ENCODE data around the gene FTCD.
"Not testable (repeated sequence)": the region's sequence is repeated elsewhere in the genome, so short reads cannot be mapped to it uniquely, and the experiment has no call there.

The FTCD gene

GRCh38 chr21:46152927-46153246, 2.5 kb downstream of the FTCD start:
- no peak for DNase-seq

GRCh38 chr21:46151989-46152926, 3.1 kb downstream of the FTCD start:
- DNase-seq = no peak

GRCh38 chr21:46151261-46151988, 4.0 kb downstream of the FTCD start:
- no peak for DNase-seq

- no peak for DNase-seq
Measured at GRCh38 chr21:46150491-46151121, 4.8 kb downstream of the FTCD start.

- DNase-seq = no peak
Measured at GRCh38 chr21:46150073-46150472, 5.3 kb downstream of the FTCD start.

- no peak for DNase-seq
Measured at GRCh38 chr21:46149205-46149901, 6.0 kb downstream of the FTCD start.

- DNase-seq = no peak
Measured at GRCh38 chr21:46148106-46148505, 7.3 kb downstream of the FTCD start.

GRCh38 chr21:46147429-46147828, 8.0 kb downstream of the FTCD start:
- DNase-seq = peak; percentile 16 to 26

- DNase-seq = no peak
Measured at GRCh38 chr21:46146856-46147255, 8.5 kb downstream of the FTCD start.

- no peak for DNase-seq
Measured at GRCh38 chr21:46145840-46146691, 9.3 kb downstream of the FTCD start.

- DNase-seq = no peak
Measured at GRCh38 chr21:46145159-46145839, 10.1 kb downstream of the FTCD start.

GRCh38 chr21:46144464-46145070, 10.8 kb downstream of the FTCD start:
- DNase-seq = no peak

GRCh38 chr21:46142582-46143473, 12.6 kb downstream of the FTCD start:
- no peak for DNase-seq

- DNase-seq = no peak
Measured at GRCh38 chr21:46141767-46142581, 13.4 kb downstream of the FTCD start.

GRCh38 chr21:46140352-46141003, 14.9 kb downstream of the FTCD start:
- not testable (repeated sequence) for DNase-seq

GRCh38 chr21:46139686-46140085, 15.7 kb downstream of the FTCD start:
- no peak for DNase-seq

GRCh38 chr21:46138383-46138970, 16.9 kb downstream of the FTCD start:
- no peak for DNase-seq

GRCh38 chr21:46137908-46138307, 17.5 kb downstream of the FTCD start:
- DNase-seq = no peak

Measured in Kasumi-1 (cell line).